ENCODE results near the gene PSAT1.

Gene PSAT1

GRCh38 chr9:78296893-78297671 lies at the start of gene PSAT1:
Gene PSAT1 (plus strand): TSS chr9:78297125. CDS start chr9:78297211, 86 bp downstream.
- Histone ChIP-seq H3K9ac (ENCODE audit: insufficient read length) (peak within 1 kb of the TSS; percentile 98), H3K27ac (peak within 1 kb of the TSS; percentile 98), H3K9me3 (ENCODE audit: low read depth, low read length) (no peaks in the 10 kb centered on the region), H3K4me3 (peak within 1 kb of the TSS; percentile 94), H3K36me3 (ENCODE audit: insufficient read depth, low read length) (peaks cover 47% of the 10 kb centered on the region)
- no peak for TF ChIP-seq FOXP2 (optimal IDR thresholded peaks at IDR 0.05; ENCODE audit: control extremely low read depth, extremely low read length, insufficient read depth)
- peak; percentile 93 for TF ChIP-seq POLR2AphosphoS5 (IDR thresholded peaks at IDR 0.05; ENCODE audit: borderline replicate concordance, low read depth, low read length)
- peak; percentile 92 for DNase-seq (ENCODE audit: low read depth, low spot score)

DNA sequence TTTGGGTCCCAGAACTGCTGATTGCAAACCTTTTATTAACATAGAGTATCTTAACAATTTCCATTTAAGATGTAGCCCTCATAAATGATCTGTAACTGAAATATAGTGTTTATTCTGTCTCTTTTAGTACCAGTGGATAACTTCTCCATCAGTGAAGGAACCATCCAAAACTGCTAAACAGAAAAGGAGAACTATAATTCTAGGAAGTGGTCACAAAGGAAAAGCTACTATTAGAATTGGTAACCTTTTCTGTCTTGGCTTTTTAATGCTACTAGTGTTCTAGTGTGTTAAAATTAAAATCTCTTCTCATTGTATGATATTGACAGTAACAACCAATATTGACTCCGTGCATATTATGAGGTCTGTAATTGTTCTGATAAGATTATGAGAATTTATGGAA lies 48.3 kb upstream of the PSAT1 start:
- H3K36me3 ChIP-seq (ENCODE audit: insufficient read depth, low read length) = peaks cover 71% of the 10 kb centered on the region
- H3K27ac ChIP-seq = no peak overlapping the region
- DNase-seq (ENCODE audit: low read depth, low spot score) = no peak
- no peak overlapping the region for H3K4me3 ChIP-seq
- TF ChIP-seq EZH2 (IDR thresholded peaks at IDR 0.05) (no peak), FOXP2 (optimal IDR thresholded peaks at IDR 0.05; ENCODE audit: control extremely low read depth, extremely low read length, insufficient read depth) (no peak), POLR2AphosphoS5 (IDR thresholded peaks at IDR 0.05; ENCODE audit: borderline replicate concordance, low read depth, low read length) (no peak)
- H3K9me3 ChIP-seq (ENCODE audit: low read depth, low read length) = no peaks in the 10 kb centered on the region
- H3K9ac ChIP-seq (ENCODE audit: insufficient read length) = no peak overlapping the region

DNA sequence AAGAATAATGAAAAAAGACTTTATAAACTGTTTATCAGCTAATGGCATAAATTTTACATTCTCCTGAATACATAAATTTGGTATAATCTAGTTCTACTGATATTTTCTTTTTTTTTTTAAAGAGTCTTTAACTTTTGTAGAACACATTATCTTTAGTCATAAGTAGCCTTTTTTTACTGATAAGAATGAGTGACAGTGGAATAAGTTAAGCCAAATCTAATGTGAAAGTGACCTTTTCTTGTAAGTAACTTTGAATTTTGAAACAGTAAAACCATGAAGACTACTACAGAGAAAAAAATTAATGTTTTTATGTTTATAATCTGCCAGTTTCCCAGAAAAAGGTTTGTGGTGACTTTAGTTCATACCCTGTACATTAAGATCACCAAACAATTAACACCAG lies 47.4 kb upstream of the PSAT1 start:
- Histone ChIP-seq H3K9ac (ENCODE audit: insufficient read length) (no peak overlapping the region), H3K27ac (no peak overlapping the region), H3K9me3 (ENCODE audit: low read depth, low read length) (no peaks in the 10 kb centered on the region), H3K36me3 (ENCODE audit: insufficient read depth, low read length) (peaks cover 68% of the 10 kb centered on the region), H3K4me3 (no peak overlapping the region)
- no peak for DNase-seq (ENCODE audit: low read depth, low spot score)
- TF ChIP-seq POLR2AphosphoS5 (IDR thresholded peaks at IDR 0.05; ENCODE audit: borderline replicate concordance, low read depth, low read length) (no peak), EZH2 (IDR thresholded peaks at IDR 0.05) (no peak), FOXP2 (optimal IDR thresholded peaks at IDR 0.05; ENCODE audit: control extremely low read depth, extremely low read length, insufficient read depth) (no peak)

DNA sequence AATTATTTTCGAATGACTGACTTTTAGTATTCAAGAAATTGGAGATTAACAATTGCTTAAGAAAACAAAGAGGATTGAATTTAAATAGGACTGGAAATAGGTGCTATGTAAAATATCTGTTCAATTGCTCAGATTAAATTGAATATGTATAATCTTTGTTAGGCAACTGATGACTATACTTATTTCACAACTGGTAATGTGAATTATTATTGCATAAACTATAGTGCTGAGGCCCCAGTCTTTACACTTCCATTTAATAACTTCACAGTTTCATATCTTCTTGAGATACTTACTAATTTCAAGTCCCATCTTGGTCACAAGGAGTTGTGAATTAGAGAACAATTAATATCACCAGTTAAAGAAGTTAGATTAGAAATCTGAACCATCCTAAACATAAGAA lies 44.3 kb upstream of the PSAT1 start:
- peaks cover 60% of the 10 kb centered on the region for H3K36me3 ChIP-seq (ENCODE audit: insufficient read depth, low read length)
- DNase-seq (ENCODE audit: low read depth, low spot score) = no peak
- H3K9me3 ChIP-seq (ENCODE audit: low read depth, low read length) = no peaks in the 10 kb centered on the region
- H3K27ac ChIP-seq = no peak overlapping the region
- H3K4me3 ChIP-seq = no peak overlapping the region
- H3K9ac ChIP-seq (ENCODE audit: insufficient read length) = no peak overlapping the region
- TF ChIP-seq EZH2 (IDR thresholded peaks at IDR 0.05) (no peak), POLR2AphosphoS5 (IDR thresholded peaks at IDR 0.05; ENCODE audit: borderline replicate concordance, low read depth, low read length) (no peak), FOXP2 (optimal IDR thresholded peaks at IDR 0.05; ENCODE audit: control extremely low read depth, extremely low read length, insufficient read depth) (no peak)

DNA sequence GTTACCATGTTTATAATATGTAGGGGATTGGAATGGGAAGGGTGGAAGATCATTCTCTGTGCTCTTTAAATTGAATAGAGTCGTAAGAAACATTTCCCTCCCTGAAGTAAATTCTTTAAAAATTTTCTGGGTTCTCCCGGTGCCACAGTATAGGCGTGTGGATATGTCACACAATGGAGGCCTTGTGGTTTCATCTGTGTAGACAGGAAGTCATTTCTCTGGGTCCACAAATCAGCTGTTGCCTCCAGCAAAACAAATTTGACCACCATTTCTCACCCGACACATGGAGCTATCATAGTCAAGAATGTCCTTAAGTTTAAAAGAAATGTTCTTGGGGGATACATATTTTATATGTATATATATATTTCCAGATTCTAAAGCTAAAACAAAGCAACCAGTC lies 43.6 kb upstream of the PSAT1 start:
- Histone ChIP-seq H3K9me3 (ENCODE audit: low read depth, low read length) (no peaks in the 10 kb centered on the region), H3K36me3 (ENCODE audit: insufficient read depth, low read length) (peaks cover 59% of the 10 kb centered on the region), H3K9ac (ENCODE audit: insufficient read length) (no peak overlapping the region), H3K4me3 (no peak overlapping the region), H3K27ac (no peak overlapping the region)
- no peak for TF ChIP-seq EZH2 (IDR thresholded peaks at IDR 0.05)
- no peak for TF ChIP-seq POLR2AphosphoS5 (IDR thresholded peaks at IDR 0.05; ENCODE audit: borderline replicate concordance, low read depth, low read length)
- no peak for TF ChIP-seq FOXP2 (optimal IDR thresholded peaks at IDR 0.05; ENCODE audit: control extremely low read depth, extremely low read length, insufficient read depth)
- no peak for DNase-seq (ENCODE audit: low read depth, low spot score)

GRCh38 chr9:78261403-78262001 lies 35.4 kb upstream of the PSAT1 start:
- Histone ChIP-seq H3K36me3 (ENCODE audit: insufficient read depth, low read length) (peaks cover 38% of the 10 kb centered on the region), H3K27ac (no peak overlapping the region), H3K9ac (ENCODE audit: insufficient read length) (no peak overlapping the region), H3K4me3 (no peak overlapping the region), H3K9me3 (ENCODE audit: low read depth, low read length) (no peaks in the 10 kb centered on the region)
- peak; percentile 50 for DNase-seq (ENCODE audit: low read depth, low spot score)
- TF ChIP-seq POLR2AphosphoS5 (IDR thresholded peaks at IDR 0.05; ENCODE audit: borderline replicate concordance, low read depth, low read length) = no peak
- no peak for TF ChIP-seq EZH2 (IDR thresholded peaks at IDR 0.05)
- TF ChIP-seq FOXP2 (optimal IDR thresholded peaks at IDR 0.05; ENCODE audit: control extremely low read depth, extremely low read length, insufficient read depth) = no peak

GRCh38 chr9:78262655-78263054 lies 34.3 kb upstream of the PSAT1 start:
- DNase-seq (ENCODE audit: low read depth, low spot score) = no peak
- TF ChIP-seq EZH2 (IDR thresholded peaks at IDR 0.05) = no peak
- H3K9ac ChIP-seq (ENCODE audit: insufficient read length) = no peak overlapping the region
- peaks cover 45% of the 10 kb centered on the region for H3K36me3 ChIP-seq (ENCODE audit: insufficient read depth, low read length)
- H3K27ac ChIP-seq = no peak overlapping the region
- H3K9me3 ChIP-seq (ENCODE audit: low read depth, low read length) = no peaks in the 10 kb centered on the region
- no peak overlapping the region for H3K4me3 ChIP-seq

DNA sequence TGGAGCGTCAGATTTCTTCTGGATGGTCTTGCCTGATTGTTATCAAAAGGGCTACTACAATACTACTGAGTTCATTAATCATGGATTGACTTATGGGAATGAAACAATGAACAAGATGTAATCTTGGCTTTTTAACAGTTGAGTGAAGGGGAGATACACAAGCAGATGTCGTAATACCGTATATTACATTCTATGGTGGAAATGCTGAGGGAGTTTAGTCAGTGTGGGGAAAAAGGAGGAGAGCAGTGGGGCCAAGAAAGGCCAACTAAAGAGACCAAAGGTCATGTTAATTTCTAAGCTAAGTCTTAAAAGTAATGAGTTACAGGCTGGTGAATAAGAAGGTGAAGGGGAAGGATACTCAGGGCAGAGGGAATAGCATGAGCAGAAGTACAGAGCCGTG lies 29.0 kb upstream of the PSAT1 start:
- Histone ChIP-seq H3K9ac (ENCODE audit: insufficient read length) (no peak overlapping the region), H3K36me3 (ENCODE audit: insufficient read depth, low read length) (peaks cover 72% of the 10 kb centered on the region), H3K27ac (no peak overlapping the region), H3K4me3 (no peak overlapping the region), H3K9me3 (ENCODE audit: low read depth, low read length) (no peaks in the 10 kb centered on the region)
- no peak for DNase-seq (ENCODE audit: low read depth, low spot score)
- no peak for TF ChIP-seq POLR2AphosphoS5 (IDR thresholded peaks at IDR 0.05; ENCODE audit: borderline replicate concordance, low read depth, low read length)
- no peak for TF ChIP-seq EZH2 (IDR thresholded peaks at IDR 0.05)
- no peak for TF ChIP-seq FOXP2 (optimal IDR thresholded peaks at IDR 0.05; ENCODE audit: control extremely low read depth, extremely low read length, insufficient read depth)
